GM15510 (cell line): ENCODE data around the gene TENM3.

ENCODE experiments used
- POLR2A ChIP-seq: IDR thresholded peaks from 3 replicates; pipeline ENCODE4 v1.6.1; 2011; ENCODE audit warnings: borderline replicate concordance; ENCODE audit not compliant: insufficient read length; ENCODE audit errors: extremely low read depth

TENM3 gene

GRCh38 chr4:182776376-182777105, 533.3 kb downstream of the TENM3 start:
- no peak for TF ChIP-seq POLR2A

DNA sequence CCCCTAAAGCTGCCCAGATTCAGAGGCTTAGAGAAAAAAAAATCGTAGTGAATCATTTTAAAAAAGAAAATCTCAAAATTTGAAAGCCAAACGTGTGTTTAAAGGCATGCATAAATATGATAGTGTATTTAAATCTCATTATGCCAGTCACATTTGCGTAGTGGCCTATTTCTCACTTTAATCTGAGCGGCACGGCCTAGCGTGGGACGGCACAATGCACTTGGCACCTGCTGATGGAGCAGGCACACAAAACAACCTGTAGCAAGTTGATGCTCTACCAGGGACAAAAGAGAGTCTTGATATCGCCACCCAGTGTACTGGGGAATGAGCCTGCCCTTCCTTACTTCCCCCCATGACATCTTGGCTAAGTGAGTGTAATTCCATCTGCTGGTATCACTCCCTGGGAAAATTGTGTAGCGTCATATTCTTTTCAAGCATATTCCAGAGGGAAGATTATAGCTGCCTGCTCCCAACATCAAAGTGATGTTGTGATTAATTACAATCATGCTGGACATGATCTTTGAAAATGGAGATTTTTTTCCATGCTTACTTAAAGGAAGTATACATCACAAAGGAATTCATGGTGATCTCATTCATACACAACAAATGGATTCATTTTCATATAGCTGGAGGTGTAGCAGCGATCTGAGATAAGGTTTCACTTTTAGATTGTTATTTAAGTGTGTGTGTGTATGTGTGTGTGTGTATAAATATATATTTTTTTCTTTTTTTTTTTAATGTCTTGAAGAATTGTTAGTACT, 535.2 kb downstream of the TENM3 start:
- no peak for TF ChIP-seq POLR2A

DNA sequence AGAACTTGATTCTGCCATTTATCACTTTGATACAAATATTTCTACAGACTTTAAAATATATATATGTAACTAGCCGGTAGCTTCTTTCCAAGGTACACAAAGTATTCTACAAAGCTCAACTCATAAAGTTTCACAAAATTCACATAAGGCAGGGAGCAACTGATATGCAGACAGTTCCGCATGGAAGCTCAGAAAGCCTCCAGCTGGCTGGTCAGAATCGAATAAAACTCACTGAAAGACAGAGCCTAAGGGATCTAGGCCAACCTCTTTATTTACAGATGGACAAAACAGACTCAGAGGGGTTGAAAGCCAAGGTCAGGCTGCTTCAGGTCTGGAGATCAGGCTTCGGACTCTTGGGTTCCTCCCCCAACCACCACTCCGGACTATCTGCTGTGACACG, 543.8 kb downstream of the TENM3 start:
- no peak for TF ChIP-seq POLR2A

GRCh38 chr4:182788201-182788600, 545.0 kb downstream of the TENM3 start:
- TF ChIP-seq POLR2A: no peak

DNA sequence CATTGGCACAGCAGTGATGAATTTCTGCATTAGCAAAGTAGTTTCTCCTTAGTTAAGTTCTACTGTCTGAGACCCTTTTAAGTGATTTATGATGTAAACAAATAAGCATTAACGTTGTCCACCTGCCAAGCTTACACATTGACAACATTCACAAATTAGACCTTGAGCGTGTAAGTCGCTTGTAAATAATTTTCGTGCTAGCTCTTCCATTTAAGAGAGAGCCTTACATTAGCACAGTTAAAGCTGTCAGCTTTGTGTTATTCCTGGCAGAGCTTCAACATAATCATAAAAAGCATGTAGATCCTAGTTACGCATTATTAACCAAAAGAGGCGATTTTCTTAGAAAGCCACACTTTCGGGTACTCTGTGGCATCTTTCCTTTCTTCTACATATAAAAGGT, 546.3 kb downstream of the TENM3 start:
- no peak for TF ChIP-seq POLR2A

DNA sequence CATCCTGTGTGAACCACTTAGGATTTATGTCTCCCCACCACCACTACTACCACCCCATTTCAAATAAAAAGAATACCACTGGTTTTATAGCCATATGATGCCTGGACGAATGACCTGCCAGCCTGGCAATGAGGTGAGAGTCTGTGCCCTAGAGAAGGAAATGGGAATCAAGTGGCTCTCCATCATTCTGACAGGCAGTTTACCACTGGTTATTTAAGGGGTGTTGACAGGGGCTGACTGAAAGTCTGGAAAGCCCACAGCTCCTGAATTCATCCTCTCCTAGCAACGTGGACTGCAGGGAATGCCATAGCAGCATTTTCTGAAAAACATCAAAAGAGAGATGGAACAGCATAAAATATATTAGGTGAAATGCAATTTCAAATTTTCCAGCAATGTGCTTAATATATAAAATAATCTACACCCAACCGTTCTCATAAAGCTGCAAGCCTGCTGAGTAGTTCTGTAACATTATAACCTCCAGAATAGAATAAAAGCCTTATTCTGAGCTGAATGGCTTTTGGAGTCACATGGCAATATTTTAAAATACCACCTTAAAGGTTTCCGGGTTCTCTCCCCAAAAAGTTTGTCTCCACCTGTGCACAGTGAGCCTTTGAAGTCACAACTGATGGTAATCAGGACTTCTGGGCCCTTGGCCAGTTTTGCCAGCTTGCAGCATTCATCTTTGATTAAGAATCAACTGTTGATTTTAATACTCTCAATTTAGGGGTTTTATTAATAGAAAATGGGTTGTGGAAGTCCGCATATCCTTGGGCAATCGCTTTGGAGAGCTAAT, 552.4 kb downstream of the TENM3 start:
- no peak for TF ChIP-seq POLR2A

- TF ChIP-seq POLR2A: no peak
These were observed 556.5 kb downstream of the TENM3 start for GRCh38 chr4:182799515-182800215.

DNA sequence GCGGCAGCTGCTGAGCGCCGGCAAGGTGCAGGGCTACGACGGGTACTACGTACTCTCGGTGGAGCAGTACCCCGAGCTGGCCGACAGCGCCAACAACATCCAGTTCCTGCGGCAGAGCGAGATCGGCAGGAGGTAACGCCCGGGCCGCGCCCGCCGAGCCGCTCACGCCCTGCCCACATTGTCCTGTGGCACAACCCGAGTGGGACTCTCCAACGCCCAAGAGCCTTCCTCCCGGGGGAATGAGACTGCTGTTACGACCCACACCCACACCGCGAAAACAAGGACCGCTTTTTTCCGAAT, 557.0 kb downstream of the TENM3 start:
- no peak for TF ChIP-seq POLR2A

DNA sequence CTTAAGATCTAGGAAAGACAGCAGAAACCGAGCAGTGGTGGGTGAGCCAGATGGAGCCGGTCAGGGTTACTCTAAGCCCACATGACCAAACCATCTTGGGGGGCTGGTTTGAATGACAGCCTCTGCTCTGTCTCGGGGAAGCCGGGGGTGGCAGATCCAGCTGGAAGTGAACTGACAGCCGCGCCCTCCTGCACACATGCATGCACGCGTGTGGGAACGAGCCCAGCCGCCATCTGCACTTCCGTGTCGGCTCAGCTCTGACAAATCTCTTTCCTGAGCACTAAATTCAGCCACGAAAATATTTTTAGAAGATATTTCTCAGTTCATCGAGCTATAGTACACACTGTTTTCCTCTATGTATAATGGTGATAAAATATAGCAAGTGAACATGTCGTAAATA, 558.4 kb downstream of the TENM3 start:
- no peak for TF ChIP-seq POLR2A

DNA sequence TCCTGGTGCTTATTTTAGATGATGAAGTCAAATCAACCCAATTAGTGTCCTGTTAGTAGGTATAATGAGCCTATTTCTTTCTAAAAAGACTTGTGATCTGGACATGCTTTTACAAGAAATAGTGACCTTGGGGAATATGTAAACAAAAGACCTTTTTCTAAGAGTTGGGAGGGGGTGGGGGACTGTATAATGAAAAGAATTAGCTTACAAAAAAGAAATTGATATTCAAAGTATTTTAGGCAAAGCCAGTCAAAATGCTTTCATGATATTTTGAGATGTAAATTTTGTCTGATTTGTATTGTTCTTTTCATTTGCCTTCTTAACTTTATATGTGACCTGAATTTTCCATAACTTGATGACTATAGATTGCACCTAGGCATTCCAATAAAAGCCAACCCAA, 559.4 kb downstream of the TENM3 start:
- no peak for TF ChIP-seq POLR2A

- no peak for TF ChIP-seq POLR2A
These were observed 560.0 kb downstream of the TENM3 start for GRCh38 chr4:182803235-182803634.

DNA sequence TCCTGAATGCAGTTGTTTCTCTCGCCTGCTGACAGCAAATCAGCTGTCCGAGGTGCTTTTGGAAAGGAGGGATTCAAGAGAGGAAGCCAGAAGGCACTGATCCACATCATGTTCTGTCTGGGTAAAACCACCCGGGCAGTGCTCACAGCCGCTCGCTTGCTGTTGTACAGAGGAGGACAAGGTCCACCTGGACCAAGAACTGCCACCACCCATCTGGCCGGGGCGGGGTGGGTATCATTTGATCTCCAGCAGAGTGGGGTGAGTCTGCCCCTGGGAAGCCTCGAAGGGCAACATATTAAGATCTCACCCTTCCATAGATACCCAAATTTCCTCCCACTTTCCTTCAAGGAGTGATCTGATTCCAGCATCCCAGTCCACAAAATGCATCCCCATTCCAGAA, 560.9 kb downstream of the TENM3 start:
- TF ChIP-seq POLR2A: no peak

- no peak for TF ChIP-seq POLR2A
These were observed 562.1 kb downstream of the TENM3 start for GRCh38 chr4:182805321-182805720.

- no peak for TF ChIP-seq POLR2A
These were observed 562.5 kb downstream of the TENM3 start for GRCh38 chr4:182805750-182806149.

- no peak for TF ChIP-seq POLR2A
These were observed 563.4 kb downstream of the TENM3 start for GRCh38 chr4:182806259-182807252.

DNA sequence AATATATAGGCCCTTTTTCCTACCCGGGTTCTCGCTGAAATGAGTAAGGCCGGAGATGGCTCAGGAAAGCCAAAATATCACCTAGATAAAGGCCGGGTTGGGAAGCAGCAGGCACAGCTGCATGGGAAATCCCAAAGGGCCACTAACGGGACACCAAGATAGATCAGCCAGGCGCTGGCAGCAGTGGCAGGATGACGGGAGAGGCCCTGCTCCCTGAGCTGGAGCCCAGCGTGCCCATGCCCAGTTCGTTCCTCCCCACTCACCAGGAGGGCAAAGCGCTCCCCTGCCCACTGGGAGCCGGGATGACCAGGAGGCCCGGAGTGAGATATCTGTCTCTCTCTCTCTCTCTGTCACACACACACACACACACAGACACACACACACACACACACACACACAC, 564.1 kb downstream of the TENM3 start:
- TF ChIP-seq POLR2A: no peak
